GM12865 (cell line): ENCODE data around the gene CCSER1.
A peak's percentile ranks its signal among the peaks of the same experiment; 100 is the strongest.

ENCODE experiments used
- DNase-seq: peaks from one replicate; pipeline ENCODE4 v3.0.0; 2010; ENCODE audit warnings: low read depth
- H3K4me3 ChIP-seq: 2 replicates; pipeline ENCODE4 v1.5.1; 2011; ENCODE audit warnings: mild to moderate bottlenecking, low read depth, low read length, control low read depth
- TF ChIP-seq, protein P1 (sequence below): IDR thresholded peaks from 2 replicates; pipeline ENCODE4 v1.5.1; 2011; ENCODE audit warnings: low read length, control low read depth, low read depth, inconsistent platforms; ENCODE audit not compliant: insufficient read depth; ENCODE audit errors: missing control alignments

CCSER1 gene

GRCh38 chr4:90113881-90114457 lies 13.2 kb upstream of the CCSER1 start:
- no peak for DNase-seq
- no peak overlapping the region for H3K4me3 ChIP-seq
- TF ChIP-seq, protein P1, sequence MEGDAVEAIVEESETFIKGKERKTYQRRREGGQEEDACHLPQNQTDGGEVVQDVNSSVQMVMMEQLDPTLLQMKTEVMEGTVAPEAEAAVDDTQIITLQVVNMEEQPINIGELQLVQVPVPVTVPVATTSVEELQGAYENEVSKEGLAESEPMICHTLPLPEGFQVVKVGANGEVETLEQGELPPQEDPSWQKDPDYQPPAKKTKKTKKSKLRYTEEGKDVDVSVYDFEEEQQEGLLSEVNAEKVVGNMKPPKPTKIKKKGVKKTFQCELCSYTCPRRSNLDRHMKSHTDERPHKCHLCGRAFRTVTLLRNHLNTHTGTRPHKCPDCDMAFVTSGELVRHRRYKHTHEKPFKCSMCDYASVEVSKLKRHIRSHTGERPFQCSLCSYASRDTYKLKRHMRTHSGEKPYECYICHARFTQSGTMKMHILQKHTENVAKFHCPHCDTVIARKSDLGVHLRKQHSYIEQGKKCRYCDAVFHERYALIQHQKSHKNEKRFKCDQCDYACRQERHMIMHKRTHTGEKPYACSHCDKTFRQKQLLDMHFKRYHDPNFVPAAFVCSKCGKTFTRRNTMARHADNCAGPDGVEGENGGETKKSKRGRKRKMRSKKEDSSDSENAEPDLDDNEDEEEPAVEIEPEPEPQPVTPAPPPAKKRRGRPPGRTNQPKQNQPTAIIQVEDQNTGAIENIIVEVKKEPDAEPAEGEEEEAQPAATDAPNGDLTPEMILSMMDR: no peak

GRCh38 chr4:90118527-90119195 lies 8.5 kb upstream of the CCSER1 start:
- TF ChIP-seq, protein P1: no peak
- H3K4me3 ChIP-seq: no peak overlapping the region
- peak; percentile 46 for DNase-seq

DNA sequence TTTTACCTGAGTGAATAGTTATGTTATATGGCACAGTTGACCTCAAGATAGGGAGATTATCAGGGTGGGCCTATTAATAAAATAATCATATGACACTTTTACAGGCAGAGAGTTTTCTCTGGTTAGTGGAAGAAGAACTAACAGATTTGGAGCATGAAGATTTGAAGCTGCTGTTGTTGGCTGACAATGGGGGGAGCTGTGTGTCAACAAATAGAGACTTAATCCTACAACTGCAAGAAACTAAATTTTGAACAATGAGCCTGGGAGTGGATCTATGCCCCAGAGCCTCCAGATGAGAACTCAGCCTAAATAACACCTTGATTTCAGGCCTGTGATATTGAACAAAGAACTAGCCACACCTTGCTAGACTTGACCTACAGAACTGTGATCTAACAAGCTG lies 7.2 kb upstream of the CCSER1 start:
- TF ChIP-seq, protein P1: peak; percentile 32
- peak; percentile 40 for DNase-seq
- H3K4me3 ChIP-seq: no peak overlapping the region

DNA sequence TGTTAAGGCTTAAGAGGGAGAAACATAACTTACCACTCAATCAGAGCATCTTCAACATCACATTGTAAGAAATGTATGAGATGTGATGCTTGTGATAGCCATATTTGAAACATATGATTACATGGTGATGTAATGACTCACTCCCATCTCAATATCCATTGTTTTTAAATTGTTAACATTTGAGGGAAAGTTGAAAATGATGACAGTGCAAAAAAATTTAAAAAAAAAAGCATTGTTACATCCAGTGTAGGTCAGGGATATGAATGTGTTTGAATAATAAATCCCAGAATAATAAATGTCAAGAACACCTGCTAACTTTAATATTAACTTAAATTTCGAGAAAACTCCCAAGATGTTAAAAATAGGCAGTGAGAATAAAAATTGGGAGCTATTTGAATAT lies 6.4 kb upstream of the CCSER1 start:
- DNase-seq: no peak
- H3K4me3 ChIP-seq: no peak overlapping the region
- TF ChIP-seq, protein P1: no peak

DNA sequence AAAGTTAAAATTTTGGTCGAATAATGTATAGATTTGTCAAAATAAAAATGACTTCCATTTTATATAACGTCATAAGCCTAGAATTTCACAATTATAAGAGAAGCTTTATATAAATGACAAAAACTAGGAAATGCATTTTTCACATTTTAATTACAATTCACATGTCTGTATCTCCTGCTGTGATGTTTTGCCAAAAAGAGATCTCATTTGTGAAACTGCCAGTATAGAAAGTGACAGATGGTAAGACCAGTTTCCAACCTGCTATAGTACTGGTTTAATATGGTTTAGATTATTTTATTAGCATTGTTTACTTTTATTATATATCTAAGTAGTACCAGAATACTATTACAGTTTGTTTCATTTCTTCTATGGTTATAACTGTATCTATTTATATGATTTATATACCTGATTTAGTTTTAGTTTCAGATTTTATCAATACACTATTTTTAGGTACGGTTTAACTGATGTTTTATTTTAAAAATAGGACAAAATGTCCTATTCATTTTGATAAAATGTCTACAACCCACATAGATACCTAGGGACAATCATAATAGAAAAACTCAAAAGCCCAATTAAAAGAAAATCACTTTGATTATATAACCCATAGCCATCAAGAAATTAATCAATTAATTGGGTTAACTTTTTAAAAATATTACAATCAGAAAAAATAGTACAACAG lies 5.4 kb upstream of the CCSER1 start:
- DNase-seq: no peak
- H3K4me3 ChIP-seq: no peak overlapping the region

DNA sequence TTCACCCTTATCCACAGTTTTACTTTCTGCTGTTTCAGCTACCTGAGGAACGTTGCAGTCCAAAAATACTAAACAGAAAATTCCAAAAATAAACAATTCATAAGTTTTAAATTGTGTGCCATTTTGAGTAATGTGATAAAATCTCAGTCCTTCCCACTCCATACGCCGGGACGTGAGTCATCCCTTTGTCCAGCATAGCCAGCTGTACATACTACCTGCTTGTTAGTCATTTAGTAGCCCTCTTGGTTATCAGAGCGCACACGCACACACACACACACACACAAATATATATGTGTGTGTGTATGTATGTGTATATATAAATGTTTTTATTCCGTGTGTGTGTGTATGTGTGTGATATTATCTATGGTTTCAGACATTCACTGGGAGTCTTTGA lies 4.8 kb upstream of the CCSER1 start:
- no peak overlapping the region for H3K4me3 ChIP-seq
- peak; percentile 12 for DNase-seq
- TF ChIP-seq, protein P1: no peak

More for the DNA sequence above, 5.4 kb upstream of the CCSER1 start:
- TF ChIP-seq, protein P1: no peak
